Measurements from ENCODE around the gene CD74. TPM values are rescaled to one million over a fixed set of nuclear protein-coding genes. Genes with fewer than 3 reads are reported as not detected.

CD74 gene
- total RNA-seq, 2 donors from 2014 or later = 425 to 612 TPM

- intact Hi-C loops (cut with DNase I) = no loop called here
- Histone ChIP-seq H3K4me3 (no peak overlapping the region), H3K27ac (peak overlapping the region; percentile 63 to 70), H3K9me3 (no peaks in the 10 kb centered on the region), H3K4me1 (replicated peaks) (peaks cover 2% of the 10 kb centered on the region), H3K36me3 (no peaks in the 10 kb centered on the region), H3K27me3 (replicated peaks; ENCODE audit: insufficient read depth) (no peaks in the 10 kb centered on the region)
- peak; percentile 78 for DNase-seq (ENCODE audit: low spot score)
- no peak for TF ChIP-seq CTCF (IDR thresholded peaks at IDR 0.05)
- TF ChIP-seq POLR2A (IDR thresholded peaks at IDR 0.05) = peak; percentile 44
- TF ChIP-seq POLR2AphosphoS5 (IDR thresholded peaks at IDR 0.05) = peak; percentile 51
- WGBS = 17% methylated on average over 15 of the region's 15 CpGs
Measured at GRCh38 chr5:150409638-150410523, 2.8 kb downstream of the CD74 start.

GRCh38 chr5:150408231-150408943 is 4.3 kb downstream of the CD74 start:
- H3K4me3 ChIP-seq = no peak overlapping the region

GRCh38 chr5:150407096-150407720 is 5.5 kb downstream of the CD74 start:
- Histone ChIP-seq H3K9me3 (no peaks in the 10 kb centered on the region), H3K27me3 (replicated peaks; ENCODE audit: insufficient read depth) (no peaks in the 10 kb centered on the region), H3K4me3 (no peak overlapping the region), H3K4me1 (replicated peaks) (peaks cover 2% of the 10 kb centered on the region), H3K36me3 (no peaks in the 10 kb centered on the region), H3K27ac (no peak overlapping the region)
- 80% methylated on average over 13 of the region's 13 CpGs for WGBS
- DNase-seq (ENCODE audit: low spot score) = no peak
- intact Hi-C loops (cut with DNase I) = no loop called here
- no peak for TF ChIP-seq CTCF (IDR thresholded peaks at IDR 0.05)

More at GRCh38 chr5:150408231-150408943, 4.3 kb downstream of the CD74 start:
- Histone ChIP-seq H3K36me3 (no peaks in the 10 kb centered on the region), H3K9me3 (no peaks in the 10 kb centered on the region), H3K4me1 (replicated peaks) (peaks cover 2% of the 10 kb centered on the region), H3K27ac (peak overlapping the region in 1 of 2 donors; percentile 5), H3K27me3 (replicated peaks; ENCODE audit: insufficient read depth) (no peaks in the 10 kb centered on the region)
- WGBS = 90% methylated on average over 8 of the region's 8 CpGs
- intact Hi-C loops (cut with DNase I) = no loop called here
- TF ChIP-seq POLR2A (IDR thresholded peaks at IDR 0.05) (no peak), POLR2AphosphoS5 (IDR thresholded peaks at IDR 0.05) (no peak), CTCF (IDR thresholded peaks at IDR 0.05) (no peak)
- no peak for DNase-seq (ENCODE audit: low spot score)

- WGBS = 84% methylated on average over 10 of the region's 10 CpGs
- H3K27ac ChIP-seq = no peak overlapping the region
- H3K4me3 ChIP-seq = no peak overlapping the region
- DNase-seq (ENCODE audit: low spot score) = no peak
- peaks cover 2% of the 10 kb centered on the region for H3K4me1 ChIP-seq (replicated peaks)
- no peaks in the 10 kb centered on the region for H3K9me3 ChIP-seq
- TF ChIP-seq CTCF (IDR thresholded peaks at IDR 0.05) = no peak
- no peak for TF ChIP-seq POLR2AphosphoS5 (IDR thresholded peaks at IDR 0.05)
- no peak for TF ChIP-seq POLR2A (IDR thresholded peaks at IDR 0.05)
- H3K27me3 ChIP-seq (replicated peaks; ENCODE audit: insufficient read depth) = no peaks in the 10 kb centered on the region
- intact Hi-C loops (cut with DNase I) = no loop called here
- no peaks in the 10 kb centered on the region for H3K36me3 ChIP-seq
Measured at GRCh38 chr5:150406723-150407095, 6.0 kb downstream of the CD74 start.

Measured in prostate gland (tissue), 2 donors.